Type B pancreatic cell (in vitro differentiated cells): ENCODE data around the gene KAZN. TPM values are rescaled to one million over a fixed set of nuclear protein-coding genes. Genes with fewer than 3 reads are reported as not detected.
A peak's percentile ranks its signal among the peaks of the same experiment; 100 is the strongest.

Experiments used
- DNase-seq: peaks from one replicate; pipeline ENCODE4 v3.0.0; 2021; ENCODE audit warnings: mixed read lengths; ENCODE audit not compliant: unreplicated experiment; ENCODE audit errors: extremely low spot score
- H3K27ac Mint-ChIP-seq: 2 replicates; pipeline ENCODE4 v1.8.0; 2021; ENCODE audit warnings: mild to moderate bottlenecking, mixed read lengths
- H3K27me3 Mint-ChIP-seq: 2 replicates; pipeline ENCODE4 v1.8.0; 2021; ENCODE audit warnings: mixed read lengths
- H3K36me3 Mint-ChIP-seq: 2 replicates; pipeline ENCODE4 v1.8.0; 2021; ENCODE audit warnings: mixed read lengths
- H3K4me1 Mint-ChIP-seq: one replicate; pipeline ENCODE4 v1.8.0; 2021; ENCODE audit warnings: mixed read lengths; ENCODE audit not compliant: unreplicated experiment
- H3K4me3 Mint-ChIP-seq: 2 replicates; pipeline ENCODE4 v1.8.0; 2021; ENCODE audit warnings: mild to moderate bottlenecking, mixed read lengths
- H3K9me3 Mint-ChIP-seq: 2 replicates; pipeline ENCODE4 v1.8.0; 2021; ENCODE audit warnings: mixed read lengths
- total RNA-seq: library from RNA; stranded (reverse); gene quantifications from 2 replicates; pipeline ENCODE4 v1.2.1, GENCODE V29; 2021; ENCODE audit warnings: low replicate concordance
- TF ChIP-seq, protein P1 (sequence below): fragments of 200-600 bp; sonication (generic); conservative IDR thresholded peaks from 2 replicates; pipeline ENCODE4 v1.5.0; 2021; ENCODE audit warnings: antibody characterized with exemption, mild to moderate bottlenecking

The KAZN gene
- total RNA-seq, 1 donor from 2014 or later: 33.7 TPM

DNA sequence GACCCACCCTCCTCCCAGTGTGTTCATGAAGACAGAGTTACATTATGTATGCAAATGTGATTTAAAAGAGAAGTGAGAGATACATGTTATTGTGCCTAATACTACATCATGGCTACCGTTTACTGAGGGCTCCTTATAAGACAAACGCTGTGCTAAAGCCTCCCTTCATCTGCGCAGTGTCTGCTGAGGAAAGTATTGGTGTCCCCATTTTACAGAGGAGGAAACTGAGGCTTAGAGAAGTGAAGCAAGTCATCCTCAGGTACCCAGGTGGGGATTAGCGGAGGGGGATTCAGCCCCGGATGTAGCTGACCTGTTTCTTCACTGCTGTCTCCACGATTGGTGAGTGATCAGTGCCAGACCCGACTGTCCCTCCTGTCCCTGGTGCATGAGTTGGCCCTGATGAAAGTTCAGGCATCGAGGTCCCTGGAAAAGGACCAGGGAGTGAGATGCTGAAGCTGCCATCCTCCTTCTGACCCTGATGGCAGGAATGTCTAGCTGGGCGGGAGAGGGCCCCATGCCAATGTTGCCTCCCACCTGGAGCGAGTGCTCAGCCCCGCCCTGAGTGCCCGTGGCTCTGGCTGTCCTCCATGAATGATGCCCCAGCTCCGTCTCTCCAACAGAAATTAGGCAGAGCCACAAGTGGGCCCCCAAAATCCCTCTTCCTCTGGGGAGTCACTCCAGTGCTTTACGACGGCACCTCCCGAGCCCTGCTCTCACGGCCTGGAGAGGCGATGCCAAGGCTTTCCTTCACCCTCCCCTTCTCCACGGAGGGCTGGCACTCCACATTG lies 204.7 kb downstream of the KAZN start:
- DNase-seq: no peak
- Mint-ChIP-seq H3K9me3 (peaks cover 4% of the 10 kb centered on the region), H3K27ac (no peak overlapping the region), H3K4me3 (no peak overlapping the region), H3K36me3 (peaks cover 9% of the 10 kb centered on the region), H3K4me1 (no peaks in the 10 kb centered on the region), H3K27me3 (no peaks in the 10 kb centered on the region)
- TF ChIP-seq, protein P1, sequence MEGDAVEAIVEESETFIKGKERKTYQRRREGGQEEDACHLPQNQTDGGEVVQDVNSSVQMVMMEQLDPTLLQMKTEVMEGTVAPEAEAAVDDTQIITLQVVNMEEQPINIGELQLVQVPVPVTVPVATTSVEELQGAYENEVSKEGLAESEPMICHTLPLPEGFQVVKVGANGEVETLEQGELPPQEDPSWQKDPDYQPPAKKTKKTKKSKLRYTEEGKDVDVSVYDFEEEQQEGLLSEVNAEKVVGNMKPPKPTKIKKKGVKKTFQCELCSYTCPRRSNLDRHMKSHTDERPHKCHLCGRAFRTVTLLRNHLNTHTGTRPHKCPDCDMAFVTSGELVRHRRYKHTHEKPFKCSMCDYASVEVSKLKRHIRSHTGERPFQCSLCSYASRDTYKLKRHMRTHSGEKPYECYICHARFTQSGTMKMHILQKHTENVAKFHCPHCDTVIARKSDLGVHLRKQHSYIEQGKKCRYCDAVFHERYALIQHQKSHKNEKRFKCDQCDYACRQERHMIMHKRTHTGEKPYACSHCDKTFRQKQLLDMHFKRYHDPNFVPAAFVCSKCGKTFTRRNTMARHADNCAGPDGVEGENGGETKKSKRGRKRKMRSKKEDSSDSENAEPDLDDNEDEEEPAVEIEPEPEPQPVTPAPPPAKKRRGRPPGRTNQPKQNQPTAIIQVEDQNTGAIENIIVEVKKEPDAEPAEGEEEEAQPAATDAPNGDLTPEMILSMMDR: no peak

DNA sequence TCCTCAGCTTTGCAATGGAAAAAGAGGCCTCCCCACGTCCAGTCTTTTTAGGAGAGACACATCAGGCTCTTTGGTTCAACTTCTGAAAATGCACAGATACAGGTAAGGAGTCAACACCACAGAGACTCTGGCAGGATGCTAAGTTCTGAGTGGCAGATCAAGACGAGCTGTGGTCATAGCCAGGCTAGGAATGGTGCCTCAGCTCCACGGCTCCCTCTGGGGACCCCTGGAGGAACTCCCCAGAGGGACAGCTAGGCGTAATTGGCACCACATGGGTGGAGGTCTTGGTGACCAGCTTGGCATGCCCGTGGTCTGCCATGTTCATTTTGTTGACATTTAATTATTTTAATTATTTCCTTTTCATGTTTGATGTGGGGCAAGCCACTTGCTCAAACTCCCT lies 206.1 kb downstream of the KAZN start:
- Mint-ChIP-seq H3K9me3 (peaks cover 4% of the 10 kb centered on the region), H3K36me3 (peaks cover 9% of the 10 kb centered on the region), H3K27me3 (no peaks in the 10 kb centered on the region), H3K4me3 (no peak overlapping the region), H3K4me1 (peaks cover 2% of the 10 kb centered on the region), H3K27ac (no peak overlapping the region)
- DNase-seq: no peak
- TF ChIP-seq, protein P1: peak; percentile 49

DNA sequence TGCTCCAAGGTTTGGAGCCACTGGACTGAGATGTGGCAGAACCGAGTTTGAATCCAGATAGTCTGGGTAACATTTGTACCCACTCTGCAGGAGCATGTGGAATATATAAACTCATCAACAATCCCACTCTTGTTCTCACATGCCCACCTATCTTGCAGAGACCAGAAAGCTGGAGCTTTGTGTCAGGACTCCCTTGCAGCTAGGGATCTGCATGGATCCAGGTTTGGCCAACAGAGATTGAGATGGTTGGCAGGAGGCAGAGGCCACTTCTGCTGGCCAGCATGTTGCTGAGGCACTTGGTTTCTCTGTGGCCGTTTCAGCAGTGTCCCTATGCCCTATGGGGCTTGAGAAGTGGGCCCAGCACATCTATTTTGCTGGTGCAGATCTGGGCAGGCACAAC lies 208.3 kb downstream of the KAZN start:
- H3K36me3 Mint-ChIP-seq: peaks cover 4% of the 10 kb centered on the region
- peaks cover 4% of the 10 kb centered on the region for H3K9me3 Mint-ChIP-seq
- no peak overlapping the region for H3K4me3 Mint-ChIP-seq
- H3K27me3 Mint-ChIP-seq: no peaks in the 10 kb centered on the region
- H3K4me1 Mint-ChIP-seq: peaks cover 9% of the 10 kb centered on the region
- TF ChIP-seq, protein P1: no peak
- H3K27ac Mint-ChIP-seq: no peak overlapping the region
- DNase-seq: no peak

DNA sequence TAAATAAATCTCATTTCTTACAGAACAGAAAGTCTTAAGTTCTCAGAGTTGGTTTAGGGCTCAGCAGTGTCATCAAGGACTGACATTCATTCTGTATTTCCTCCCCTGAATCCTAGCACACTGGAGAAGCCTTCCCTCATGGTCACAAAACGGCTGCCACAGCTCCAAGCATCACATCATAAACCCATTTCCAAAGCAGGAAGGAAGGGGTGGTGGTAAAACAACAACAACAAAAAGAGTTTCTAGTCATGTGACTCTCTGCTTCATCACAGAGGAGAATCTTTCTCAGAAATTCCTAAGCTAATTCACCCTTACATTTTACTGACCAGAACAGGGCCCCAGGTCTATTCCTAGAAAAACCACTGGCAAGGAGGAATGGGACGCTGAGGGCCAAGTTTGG lies 210.3 kb downstream of the KAZN start:
- Mint-ChIP-seq H3K4me1 (peaks cover 9% of the 10 kb centered on the region), H3K36me3 (peaks cover 4% of the 10 kb centered on the region), H3K27me3 (no peaks in the 10 kb centered on the region), H3K9me3 (peaks cover 4% of the 10 kb centered on the region), H3K4me3 (no peak overlapping the region), H3K27ac (no peak overlapping the region)
- no peak for DNase-seq
- TF ChIP-seq, protein P1: no peak

DNA sequence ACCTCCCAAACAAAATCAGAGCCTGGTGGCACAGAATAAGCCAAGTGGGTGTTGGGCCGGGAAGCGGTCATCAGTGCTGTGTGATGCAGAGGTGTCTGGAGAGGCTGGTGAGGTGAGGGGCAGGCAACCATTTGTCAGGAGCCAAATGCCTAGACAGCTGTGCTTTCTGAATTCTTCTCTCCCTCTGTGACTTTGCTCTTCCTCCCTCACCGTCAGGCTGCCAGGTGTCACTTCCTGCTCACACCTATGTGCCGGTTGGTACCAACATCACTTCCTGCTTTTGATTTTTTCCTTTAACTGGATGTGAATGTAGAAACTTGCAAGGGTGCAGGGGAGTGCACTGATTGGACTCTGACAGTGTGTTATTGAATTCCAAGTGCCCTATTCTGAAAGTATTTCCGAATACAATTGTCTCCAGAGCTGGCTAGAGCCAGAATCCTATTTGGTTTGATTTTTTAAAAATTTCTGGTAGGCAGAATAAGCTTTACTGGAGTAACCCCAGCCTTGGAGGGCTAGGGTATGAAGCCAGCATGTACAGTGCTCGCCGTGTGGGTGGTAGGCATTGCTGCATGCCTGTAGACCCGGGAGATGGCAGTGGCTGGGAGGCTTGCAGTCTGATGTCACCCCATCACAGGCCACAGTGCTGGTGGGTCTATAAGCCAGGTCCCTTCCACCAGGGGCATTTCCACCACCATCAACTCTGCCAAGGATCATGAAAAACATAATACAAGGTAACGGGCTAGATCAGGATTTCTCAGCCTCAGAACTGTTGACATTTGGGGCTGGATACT lies 210.9 kb downstream of the KAZN start:
- Mint-ChIP-seq H3K36me3 (peaks cover 4% of the 10 kb centered on the region), H3K4me1 (peaks cover 9% of the 10 kb centered on the region), H3K27me3 (no peaks in the 10 kb centered on the region), H3K27ac (no peak overlapping the region), H3K9me3 (peaks cover 4% of the 10 kb centered on the region), H3K4me3 (no peak overlapping the region)
- no peak for DNase-seq
- TF ChIP-seq, protein P1: no peak
